ENCODE results near the gene F12.
A peak's percentile ranks its signal among the peaks of the same experiment; 100 is the strongest.

Gene F12

GRCh38 chr5:177426566-177427210, 17.3 kb upstream of the F12 start, which contains the start of gene GRK6 (continued):
- no peak for TF ChIP-seq IKZF3 (tag by site-specific recombination; IDR thresholded peaks at IDR 0.05)
- TF ChIP-seq ZBTB7A (tag by site-specific recombination; IDR thresholded peaks at IDR 0.05; ENCODE audit: low read depth), result no peak
- no peak for TF ChIP-seq ZNF561 (tag by site-specific recombination; IDR thresholded peaks at IDR 0.05; ENCODE audit: borderline replicate concordance)
- no peak for TF ChIP-seq ZNF600 (tag by site-specific recombination; IDR thresholded peaks at IDR 0.05)
- TF ChIP-seq BCL6B (tag by site-specific recombination; IDR thresholded peaks at IDR 0.05), result no peak
- no peak for TF ChIP-seq HIC1 (tag by site-specific recombination; IDR thresholded peaks at IDR 0.05)
- TF ChIP-seq ZNF658 (tag by site-specific recombination; IDR thresholded peaks at IDR 0.05), result no peak
- TF ChIP-seq BCL11A (tag by site-specific recombination; IDR thresholded peaks at IDR 0.05; ENCODE audit: low read depth), result no peak
- no peak for TF ChIP-seq SALL2 (tag by site-specific recombination; IDR thresholded peaks at IDR 0.05; ENCODE audit: borderline replicate concordance)
- TF ChIP-seq, protein P1, sequence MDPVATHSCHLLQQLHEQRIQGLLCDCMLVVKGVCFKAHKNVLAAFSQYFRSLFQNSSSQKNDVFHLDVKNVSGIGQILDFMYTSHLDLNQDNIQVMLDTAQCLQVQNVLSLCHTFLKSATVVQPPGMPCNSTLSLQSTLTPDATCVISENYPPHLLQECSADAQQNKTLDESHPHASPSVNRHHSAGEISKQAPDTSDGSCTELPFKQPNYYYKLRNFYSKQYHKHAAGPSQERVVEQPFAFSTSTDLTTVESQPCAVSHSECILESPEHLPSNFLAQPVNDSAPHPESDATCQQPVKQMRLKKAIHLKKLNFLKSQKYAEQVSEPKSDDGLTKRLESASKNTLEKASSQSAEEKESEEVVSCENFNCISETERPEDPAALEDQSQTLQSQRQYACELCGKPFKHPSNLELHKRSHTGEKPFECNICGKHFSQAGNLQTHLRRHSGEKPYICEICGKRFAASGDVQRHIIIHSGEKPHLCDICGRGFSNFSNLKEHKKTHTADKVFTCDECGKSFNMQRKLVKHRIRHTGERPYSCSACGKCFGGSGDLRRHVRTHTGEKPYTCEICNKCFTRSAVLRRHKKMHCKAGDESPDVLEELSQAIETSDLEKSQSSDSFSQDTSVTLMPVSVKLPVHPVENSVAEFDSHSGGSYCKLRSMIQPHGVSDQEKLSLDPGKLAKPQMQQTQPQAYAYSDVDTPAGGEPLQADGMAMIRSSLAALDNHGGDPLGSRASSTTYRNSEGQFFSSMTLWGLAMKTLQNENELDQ (tag by site-specific recombination; IDR thresholded peaks at IDR 0.05; ENCODE audit: low read depth), result no peak
- TF ChIP-seq ZNF777 (tag by site-specific recombination; IDR thresholded peaks at IDR 0.05; ENCODE audit: borderline replicate concordance), result no peak; the same call in 1 of the 2 replicates
- no peak for TF ChIP-seq ZNF670 (tag by site-specific recombination; IDR thresholded peaks at IDR 0.05; ENCODE audit: low read depth)
- TF ChIP-seq ZNF311 (tag by site-specific recombination; IDR thresholded peaks at IDR 0.05; ENCODE audit: borderline replicate concordance), result no peak
- no peak for TF ChIP-seq ZNF555 (tag by site-specific recombination; conservative IDR thresholded peaks at IDR 0.05)
- no peak for TF ChIP-seq ZNF2 (tag by site-specific recombination; IDR thresholded peaks at IDR 0.05)
- no peak for TF ChIP-seq ZNF830 (tag by site-specific recombination; IDR thresholded peaks at IDR 0.05; ENCODE audit: low read depth)
- peak; percentile 56; the same call in 1 of the 2 replicates for TF ChIP-seq ZNF513 (tag by site-specific recombination; IDR thresholded peaks at IDR 0.05)
- no peak for TF ChIP-seq SCRT1 (tag by site-specific recombination; IDR thresholded peaks at IDR 0.05; ENCODE audit: borderline replicate concordance)
- no peak for TF ChIP-seq ZNF548 (tag by site-specific recombination; IDR thresholded peaks at IDR 0.05)
- TF ChIP-seq ZNF341 (tag by site-specific recombination; IDR thresholded peaks at IDR 0.05; ENCODE audit: low read depth), result no peak
- TF ChIP-seq ZNF426 (tag by site-specific recombination; IDR thresholded peaks at IDR 0.05), result no peak
- no peak for TF ChIP-seq ZNF155 (tag by site-specific recombination; IDR thresholded peaks at IDR 0.05)
- no peak for TF ChIP-seq ZNF157 (tag by site-specific recombination; IDR thresholded peaks at IDR 0.05)
- TF ChIP-seq MYNN (tag by site-specific recombination; IDR thresholded peaks at IDR 0.05; ENCODE audit: borderline replicate concordance), result no peak
- no peak for TF ChIP-seq ZNF280C (tag by site-specific recombination; IDR thresholded peaks at IDR 0.05)
- TF ChIP-seq ZNF223 (tag by site-specific recombination; IDR thresholded peaks at IDR 0.05), result no peak
- TF ChIP-seq SP2 (tag by site-specific recombination; IDR thresholded peaks at IDR 0.05), result peak; percentile 56
- no peak for TF ChIP-seq ZNF514 (tag by site-specific recombination; IDR thresholded peaks at IDR 0.05)
- no peak for TF ChIP-seq ZFP69B (tag by site-specific recombination; IDR thresholded peaks at IDR 0.05)
- no peak; the same call in none of the 2 replicates for TF ChIP-seq KLF10 (tag by site-specific recombination; IDR thresholded peaks at IDR 0.05)
- TF ChIP-seq ZNF768 (tag by site-specific recombination; IDR thresholded peaks at IDR 0.05), result no peak

Measured in HEK293 (cell line).